ENCODE measurements around the gene GFPT2.

The GFPT2 gene

DNA sequence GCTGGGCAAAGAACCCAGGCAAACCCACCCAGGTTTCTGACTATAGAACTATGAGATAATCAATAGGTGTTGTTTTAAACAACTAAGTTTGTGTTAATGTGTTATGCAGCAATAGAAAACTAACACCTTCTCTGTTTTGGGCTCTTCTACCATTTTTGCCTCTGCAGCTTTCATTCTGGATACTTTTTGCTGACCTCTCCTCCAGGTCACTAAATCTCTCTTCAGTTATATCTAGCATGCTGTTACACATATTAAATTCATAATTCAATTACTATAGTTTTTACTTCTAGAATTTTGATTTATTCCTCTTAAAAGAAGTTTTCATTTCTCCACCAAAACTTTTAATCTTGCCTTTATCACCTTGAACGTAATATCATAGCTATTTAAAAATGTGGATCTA is 78.4 kb downstream of the GFPT2 start:
- DNase-seq: no peak

DNA sequence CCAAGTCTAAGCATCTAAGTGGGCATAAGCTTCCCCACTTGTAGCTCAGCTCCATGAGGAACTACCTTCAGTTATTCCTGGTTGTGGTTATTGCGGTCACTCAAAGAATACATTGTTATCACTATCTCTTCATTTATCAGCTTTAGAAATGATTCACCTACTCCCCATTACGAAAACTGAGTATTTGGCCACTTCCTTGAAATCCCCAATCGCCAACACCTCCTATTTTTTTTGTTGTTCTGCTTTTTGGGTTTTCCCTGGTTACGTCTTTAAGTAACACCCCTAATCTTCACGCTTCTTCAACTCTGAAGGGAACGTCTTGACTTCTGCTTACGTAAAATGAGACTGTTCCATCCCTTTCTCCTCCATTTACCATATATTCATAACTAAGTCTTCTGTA is 81.9 kb downstream of the GFPT2 start:
- DNase-seq: no peak

DNA sequence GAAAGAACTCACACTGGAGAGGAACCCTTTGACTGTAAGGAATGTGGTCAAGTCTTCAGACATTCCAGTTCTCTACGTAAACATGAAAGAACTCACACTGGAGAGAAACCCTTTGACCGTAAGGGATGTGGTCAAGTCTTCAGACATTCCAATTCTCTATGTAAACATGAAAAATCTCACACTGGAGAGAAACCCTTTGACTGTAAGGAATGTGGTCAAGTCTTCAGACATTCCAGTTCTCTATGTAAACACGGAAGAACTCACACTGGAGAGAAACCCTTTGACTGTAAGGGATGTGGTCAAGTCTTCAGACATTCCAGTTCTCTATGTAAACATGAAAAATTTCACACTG is 93.9 kb downstream of the GFPT2 start:
- no peak for DNase-seq

DNA sequence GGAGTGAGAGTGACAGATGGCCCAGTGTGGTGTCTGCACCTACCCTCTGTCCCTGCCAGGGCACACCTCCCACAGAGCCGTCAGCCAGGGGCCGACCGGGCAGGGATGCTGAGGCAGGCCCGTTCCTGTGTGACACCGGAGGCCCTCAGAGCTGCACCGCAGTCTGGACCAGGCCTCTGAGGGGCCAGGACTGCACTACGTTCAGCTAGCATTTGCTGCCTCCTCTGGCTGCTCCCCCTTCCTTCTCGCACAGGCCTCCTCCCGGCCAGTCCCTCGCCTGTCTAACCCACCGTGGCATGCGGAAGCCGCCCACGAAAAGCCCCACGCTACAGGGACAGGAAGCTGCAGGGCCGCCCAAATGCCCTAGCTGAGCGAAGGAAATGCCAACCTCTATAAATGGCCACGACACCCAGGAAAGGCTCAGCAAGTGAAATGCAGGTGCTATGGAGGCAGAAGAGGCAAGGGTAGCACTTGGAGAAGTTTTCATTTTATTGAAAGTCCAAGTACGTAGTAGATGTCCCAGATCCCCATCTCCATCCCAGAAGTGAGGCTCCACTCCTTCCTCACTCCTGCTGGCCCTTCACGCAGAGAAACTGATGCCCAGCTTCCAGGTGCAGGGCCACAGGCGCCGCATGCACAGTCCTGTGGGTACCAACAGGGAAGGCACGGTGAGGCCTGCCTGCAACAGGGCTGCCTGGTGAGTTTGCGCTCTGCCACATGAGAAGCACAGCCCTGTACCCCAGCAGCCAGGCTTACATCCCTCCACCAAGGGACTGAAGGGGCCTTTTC is 99.9 kb downstream of the GFPT2 start:
- DNase-seq: no peak

DNA sequence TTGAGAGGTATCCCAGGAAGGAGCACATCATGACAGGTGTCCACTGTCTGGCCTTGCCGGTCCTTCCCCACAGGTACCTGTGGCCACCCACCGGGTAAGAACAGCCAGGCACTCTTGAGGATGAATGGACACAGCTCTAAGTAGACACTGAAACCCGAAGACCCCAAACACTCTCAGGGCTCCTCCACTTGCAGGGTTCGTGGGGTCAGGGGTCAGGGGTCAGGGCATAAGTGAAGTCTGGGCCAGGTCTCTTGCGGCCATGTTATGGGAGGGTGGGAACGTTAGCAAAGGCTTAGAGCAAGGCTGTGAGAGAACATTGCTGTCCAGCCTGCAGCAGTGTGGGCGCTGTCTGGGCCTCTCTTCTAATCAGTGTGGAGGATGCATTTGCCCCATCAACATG is 101.2 kb downstream of the GFPT2 start:
- no peak for DNase-seq

DNA sequence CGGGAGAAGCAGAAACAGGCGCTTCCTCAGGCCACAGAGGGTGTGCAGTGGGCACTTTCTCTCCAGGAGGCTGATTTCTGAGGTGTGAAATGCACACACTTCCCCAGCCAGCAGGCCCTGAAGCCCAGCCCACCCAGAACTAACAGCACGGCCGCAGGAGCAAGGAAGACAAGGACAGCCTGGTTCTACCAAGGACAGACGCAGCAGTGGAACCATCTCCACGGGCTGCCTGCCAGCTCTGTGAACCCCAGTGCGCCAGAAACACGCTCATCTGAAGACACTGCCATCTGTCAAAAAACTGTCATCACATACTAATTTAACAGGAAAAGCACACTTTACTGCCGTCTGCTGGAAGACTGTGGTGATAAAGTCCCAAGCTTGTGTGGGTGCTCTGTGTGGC is 102.0 kb downstream of the GFPT2 start:
- no peak for DNase-seq

All from kidney glomerular epithelial cell (primary cell).